Suprapubic skin (tissue), 4 donors: Measurements from ENCODE around the gene STH.

Experiments
- EP300 ChIP-seq: sonication (generic); formaldehyde crosslinking; IDR thresholded peaks from one replicate; pipeline ENCODE4 v1.6.1; 2017; ENCODE audit warnings: antibody characterized with exemption
- POLR2A ChIP-seq, 2 donors: fragments of 450-650 bp; IDR thresholded peaks; one replicate each; pipeline ENCODE4 v1.6.1; 2017; ENCODE audit warnings: antibody characterized with exemption in 2 of 2, mild to moderate bottlenecking in 2 of 2, moderate library complexity in 2 of 2
- POLR2AphosphoS5 ChIP-seq, 3 donors: sonication (generic); formaldehyde crosslinking; IDR thresholded peaks; one replicate each; pipeline ENCODE4 v1.6.1; 2017; ENCODE audit warnings: antibody characterized with exemption in 3 of 3
- TF ChIP-seq, protein P1 (sequence below), 2 donors: fragments of 200-600 bp in 1 of 2; fragments of 450-650 bp in 1 of 2; sonication (generic) in 1 of 2; IDR thresholded peaks; one replicate each; pipeline ENCODE4 v1.5.1; 2016 to 2019; ENCODE audit warnings: antibody characterized with exemption in 2 of 2, mild to moderate bottlenecking in 1 of 2, moderate library complexity in 1 of 2

DNA sequence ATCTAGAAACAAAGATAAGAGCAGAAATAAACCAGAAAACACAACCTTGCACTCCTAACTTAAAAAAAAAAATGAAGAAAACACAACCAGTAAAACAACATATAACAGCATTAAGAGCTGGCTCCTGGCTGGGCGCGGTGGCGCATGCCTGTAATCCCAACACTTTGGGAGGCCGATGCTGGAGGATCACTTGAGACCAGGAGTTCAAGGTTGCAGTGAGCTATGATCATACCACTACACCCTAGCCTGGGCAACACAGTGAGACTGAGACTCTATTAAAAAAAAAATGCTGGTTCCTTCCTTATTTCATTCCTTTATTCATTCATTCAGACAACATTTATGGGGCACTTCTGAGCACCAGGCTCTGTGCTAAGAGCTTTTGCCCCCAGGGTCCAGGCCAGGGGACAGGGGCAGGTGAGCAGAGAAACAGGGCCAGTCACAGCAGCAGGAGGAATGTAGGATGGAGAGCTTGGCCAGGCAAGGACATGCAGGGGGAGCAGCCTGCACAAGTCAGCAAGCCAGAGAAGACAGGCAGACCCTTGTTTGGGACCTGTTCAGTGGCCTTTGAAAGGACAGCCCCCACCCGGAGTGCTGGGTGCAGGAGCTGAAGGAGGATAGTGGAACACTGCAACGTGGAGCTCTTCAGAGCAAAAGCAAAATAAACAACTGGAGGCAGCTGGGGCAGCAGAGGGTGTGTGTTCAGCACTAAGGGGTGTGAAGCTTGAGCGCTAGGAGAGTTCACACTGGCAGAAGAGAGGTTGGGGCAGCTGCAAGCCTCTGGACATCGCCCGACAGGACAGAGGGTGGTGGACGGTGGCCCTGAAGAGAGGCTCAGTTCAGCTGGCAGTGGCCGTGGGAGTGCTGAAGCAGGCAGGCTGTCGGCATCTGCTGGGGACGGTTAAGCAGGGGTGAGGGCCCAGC lies 2.6 kb downstream of the STH start:
- TF ChIP-seq, protein P1, sequence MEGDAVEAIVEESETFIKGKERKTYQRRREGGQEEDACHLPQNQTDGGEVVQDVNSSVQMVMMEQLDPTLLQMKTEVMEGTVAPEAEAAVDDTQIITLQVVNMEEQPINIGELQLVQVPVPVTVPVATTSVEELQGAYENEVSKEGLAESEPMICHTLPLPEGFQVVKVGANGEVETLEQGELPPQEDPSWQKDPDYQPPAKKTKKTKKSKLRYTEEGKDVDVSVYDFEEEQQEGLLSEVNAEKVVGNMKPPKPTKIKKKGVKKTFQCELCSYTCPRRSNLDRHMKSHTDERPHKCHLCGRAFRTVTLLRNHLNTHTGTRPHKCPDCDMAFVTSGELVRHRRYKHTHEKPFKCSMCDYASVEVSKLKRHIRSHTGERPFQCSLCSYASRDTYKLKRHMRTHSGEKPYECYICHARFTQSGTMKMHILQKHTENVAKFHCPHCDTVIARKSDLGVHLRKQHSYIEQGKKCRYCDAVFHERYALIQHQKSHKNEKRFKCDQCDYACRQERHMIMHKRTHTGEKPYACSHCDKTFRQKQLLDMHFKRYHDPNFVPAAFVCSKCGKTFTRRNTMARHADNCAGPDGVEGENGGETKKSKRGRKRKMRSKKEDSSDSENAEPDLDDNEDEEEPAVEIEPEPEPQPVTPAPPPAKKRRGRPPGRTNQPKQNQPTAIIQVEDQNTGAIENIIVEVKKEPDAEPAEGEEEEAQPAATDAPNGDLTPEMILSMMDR (IDR thresholded peaks at IDR 0.05): no peak
- TF ChIP-seq POLR2A (IDR thresholded peaks at IDR 0.05) (no peak), EP300 (no peak), POLR2AphosphoS5 (IDR thresholded peaks at IDR 0.05) (no peak)
